T-helper 1 cell treated with Interleukin-12 subunit alpha and Interleukin-12 subunit beta and Interleukin-4 antibody, amounts not matched to agents 30 μg/mL and 1 μg/mL, for 36 hours (primary cell): ENCODE measurements around the gene MALT1.

ENCODE experiments used
- H3K27ac Mint-ChIP-seq: one replicate; pipeline ENCODE4 v1.8.0; 2021; ENCODE audit warnings: mild to moderate bottlenecking, mixed read lengths
- H3K27me3 Mint-ChIP-seq: one replicate; pipeline ENCODE4 v1.8.0; 2021; ENCODE audit warnings: low read depth, mixed read lengths
- H3K36me3 Mint-ChIP-seq: one replicate; pipeline ENCODE4 v1.8.0; 2021; ENCODE audit warnings: low read depth, mixed read lengths
- H3K4me1 Mint-ChIP-seq: one replicate; pipeline ENCODE4 v1.8.0; 2021; ENCODE audit warnings: low read depth, mixed read lengths
- H3K4me3 Mint-ChIP-seq: one replicate; pipeline ENCODE4 v1.8.0; 2021; ENCODE audit warnings: mild to moderate bottlenecking, moderate library complexity, mixed read lengths
- H3K9me3 Mint-ChIP-seq: one replicate; pipeline ENCODE4 v1.8.0; 2021; ENCODE audit warnings: mixed read lengths

MALT1 gene

GRCh38 chr18:58800582-58800981, 129.3 kb downstream of the MALT1 start:
- Mint-ChIP-seq H3K27ac (no peak overlapping the region), H3K4me1 (no peaks in the 10 kb centered on the region), H3K4me3 (no peak overlapping the region), H3K27me3 (peaks cover 10% of the 10 kb centered on the region), H3K9me3 (no peaks in the 10 kb centered on the region), H3K36me3 (no peaks in the 10 kb centered on the region)

- no peak overlapping the region for H3K4me3 Mint-ChIP-seq
- H3K4me1 Mint-ChIP-seq, result peaks cover 3% of the 10 kb centered on the region
- peaks cover 18% of the 10 kb centered on the region for H3K27me3 Mint-ChIP-seq
- no peaks in the 10 kb centered on the region for H3K9me3 Mint-ChIP-seq
- H3K27ac Mint-ChIP-seq, result no peak overlapping the region
- H3K36me3 Mint-ChIP-seq, result no peaks in the 10 kb centered on the region
Observed at GRCh38 chr18:58802959-58803358, 131.7 kb downstream of the MALT1 start.

GRCh38 chr18:58803978-58804377, 132.7 kb downstream of the MALT1 start:
- no peak overlapping the region for H3K4me3 Mint-ChIP-seq
- peaks cover 3% of the 10 kb centered on the region for H3K4me1 Mint-ChIP-seq
- H3K9me3 Mint-ChIP-seq, result no peaks in the 10 kb centered on the region
- H3K27ac Mint-ChIP-seq, result no peak overlapping the region
- H3K27me3 Mint-ChIP-seq, result peaks cover 18% of the 10 kb centered on the region
- no peaks in the 10 kb centered on the region for H3K36me3 Mint-ChIP-seq
